ENCODE results near the gene RBM19. TPM values are rescaled to one million over a fixed set of nuclear protein-coding genes. Genes with fewer than 3 reads are reported as not detected.

The RBM19 gene
- total RNA-seq, 1 experiment from 2014 or later, result 29.2 TPM

- BruUV-seq (replicated peaks), result no TSS peak
- Mint-ChIP-seq H3K27ac (ENCODE audit: low read depth, unreplicated experiment) (no peak overlapping the region), H3K4me3 (ENCODE audit: unreplicated experiment) (no peak overlapping the region), H3K4me1 (ENCODE audit: insufficient read depth, unreplicated experiment) (no peaks in the 10 kb centered on the region), H3K9me3 (ENCODE audit: unreplicated experiment) (no peaks in the 10 kb centered on the region), H3K27me3 (ENCODE audit: insufficient read depth, unreplicated experiment) (no peaks in the 10 kb centered on the region), H3K36me3 (ENCODE audit: insufficient read depth, unreplicated experiment) (peaks cover 36% of the 10 kb centered on the region)
- no peak for DNase-seq (ENCODE audit: unreplicated experiment)
- intact Hi-C loops (cut with micrococcal nuclease), result no loop called here
- no peak for TF ChIP-seq CTCF (IDR thresholded peaks at IDR 0.05; ENCODE audit: unreplicated experiment)
- POLR2A ChIA-PET, result no interaction called here
- CTCF ChIA-PET, result no interaction called here
These were observed 44.7 kb downstream of the RBM19 start for GRCh38 chr12:113921430-113921829.

- no peaks in the 10 kb centered on the region for H3K4me1 Mint-ChIP-seq (ENCODE audit: insufficient read depth, unreplicated experiment)
These were observed 46.3 kb downstream of the RBM19 start for GRCh38 chr12:113919791-113920190.

GRCh38 chr12:113918306-113918705 lies 47.8 kb downstream of the RBM19 start:
- no peaks in the 10 kb centered on the region for H3K9me3 Mint-ChIP-seq (ENCODE audit: unreplicated experiment)
- POLR2A ChIA-PET, result no interaction called here
- no TSS peak for BruUV-seq (replicated peaks)
- CTCF ChIA-PET, result interaction anchor here (1.1 to 2.0 kb wide), 2 partner anchors 48 to 62 kb away, joined by 3 to 6 read pairs; no protein-coding TSS in a partner anchor
- no peak for DNase-seq (ENCODE audit: unreplicated experiment)
- H3K36me3 Mint-ChIP-seq (ENCODE audit: insufficient read depth, unreplicated experiment), result peaks cover 20% of the 10 kb centered on the region
- intact Hi-C loops (cut with micrococcal nuclease), result no loop called here
- no peak overlapping the region for H3K27ac Mint-ChIP-seq (ENCODE audit: low read depth, unreplicated experiment)
- H3K4me3 Mint-ChIP-seq (ENCODE audit: unreplicated experiment), result no peak overlapping the region
- no peaks in the 10 kb centered on the region for H3K27me3 Mint-ChIP-seq (ENCODE audit: insufficient read depth, unreplicated experiment)
- no peaks in the 10 kb centered on the region for H3K4me1 Mint-ChIP-seq (ENCODE audit: insufficient read depth, unreplicated experiment)
- no peak for TF ChIP-seq CTCF (IDR thresholded peaks at IDR 0.05; ENCODE audit: unreplicated experiment)

More at GRCh38 chr12:113919791-113920190, 46.3 kb downstream of the RBM19 start:
- CTCF ChIA-PET, result interaction anchor here (0.5 to 1.1 kb wide), 4 partner anchors 10 to 597 kb away, joined by 3 read pairs; no protein-coding TSS in a partner anchor
- Mint-ChIP-seq H3K36me3 (ENCODE audit: insufficient read depth, unreplicated experiment) (peaks cover 28% of the 10 kb centered on the region), H3K27me3 (ENCODE audit: insufficient read depth, unreplicated experiment) (no peaks in the 10 kb centered on the region), H3K4me3 (ENCODE audit: unreplicated experiment) (no peak overlapping the region), H3K27ac (ENCODE audit: low read depth, unreplicated experiment) (no peak overlapping the region), H3K9me3 (ENCODE audit: unreplicated experiment) (no peaks in the 10 kb centered on the region)
- intact Hi-C loops (cut with micrococcal nuclease), result no loop called here
- TF ChIP-seq CTCF (IDR thresholded peaks at IDR 0.05; ENCODE audit: unreplicated experiment), result no peak
- DNase-seq (ENCODE audit: unreplicated experiment), result no peak
- POLR2A ChIA-PET, result no interaction called here
- BruUV-seq (replicated peaks), result no TSS peak

- no peak overlapping the region for H3K4me3 Mint-ChIP-seq (ENCODE audit: unreplicated experiment)
- no peak for DNase-seq (ENCODE audit: unreplicated experiment)
- H3K27me3 Mint-ChIP-seq (ENCODE audit: insufficient read depth, unreplicated experiment), result no peaks in the 10 kb centered on the region
- ChIA-PET CTCF (interaction anchor here (0.6 to 2.0 kb wide), 8 partner anchors 8 to 1952 kb away, joined by 3 to 6 read pairs (median 4); no protein-coding TSS in a partner anchor), POLR2A (interaction anchor here (0.5 kb wide), 1 partner anchor 408 kb away, joined by 3 read pairs; no protein-coding TSS in a partner anchor)
- intact Hi-C loops (cut with micrococcal nuclease), result no loop called here
- TF ChIP-seq CTCF (IDR thresholded peaks at IDR 0.05; ENCODE audit: unreplicated experiment), result no peak
- no TSS peak for BruUV-seq (replicated peaks)
- H3K27ac Mint-ChIP-seq (ENCODE audit: low read depth, unreplicated experiment), result no peak overlapping the region
- H3K9me3 Mint-ChIP-seq (ENCODE audit: unreplicated experiment), result no peaks in the 10 kb centered on the region
- no peaks in the 10 kb centered on the region for H3K4me1 Mint-ChIP-seq (ENCODE audit: insufficient read depth, unreplicated experiment)
- peaks cover 11% of the 10 kb centered on the region for H3K36me3 Mint-ChIP-seq (ENCODE audit: insufficient read depth, unreplicated experiment)
These were observed 48.7 kb downstream of the RBM19 start for GRCh38 chr12:113917393-113917792.
